HepG2 (cell line): ENCODE measurements around the gene MYO5A. TPM values are rescaled to one million over a fixed set of nuclear protein-coding genes. Genes with fewer than 3 reads are reported as not detected.

Experiments used
- ATAC-seq: fragments of 200-7000 bp; cut with Tn5 transposase; 3 replicates; pipeline ENCODE4 v1.9.1; 2020; ENCODE audit warnings: mild to moderate bottlenecking, moderate library complexity
- BruUV-seq: library from RNA; stranded (reverse); fragments of 400-500 nt; replicated peaks from 2 replicates; lab custom pipeline; 2021; lab: Mats Ljungman, UMichigan
- CTCF ChIA-PET: fragments of 300-600 bp; formaldehyde crosslinking; extraction: SDS; loops from one replicate; lab custom pipeline; 2021; ENCODE audit warnings: low total read pairs, inconsistent platforms, low intra/inter-chr PET ratio; lab: Yijun Ruan, JAX
- POLR2A ChIA-PET: fragments of 350-600 bp; sonication (Branson Sonifier 250); formaldehyde crosslinking; loops from one replicate; lab custom pipeline; 2020; ENCODE audit warnings: antibody characterized with exemption, inconsistent platforms; lab: Yijun Ruan, JAX
- DNase-seq: peaks from one replicate; pipeline ENCODE4 v3.0.0-alpha.2; 2015; ENCODE audit warnings: low spot score
- FAIRE-seq: peaks from 3 replicates; lab custom pipeline; 2011; peaks lifted over from hg19 to GRCh38; lab: Jason Lieb, UNC
- H2AFZ ChIP-seq: one replicate; pipeline ENCODE4 v1.6.1; 2011; ENCODE audit warnings: low read length, inconsistent platforms
- H3K27ac ChIP-seq: fragments of 300-600 bp; 3 replicates; pipeline ENCODE4 v1.8.0; 2011; ENCODE audit warnings: mixed run types, mild to moderate bottlenecking, mixed read lengths, low read length, inconsistent platforms; ENCODE audit not compliant: insufficient read depth; ENCODE audit errors: extremely low read length
- H3K27me3 ChIP-seq, 2 experiments: fragments of 200-600 bp in 1 of 2; 2 replicates in 1 of 2; 3 replicates in 1 of 2; pipeline versions ENCODE4 v1.6.0 to v1.8.0; 2011; ENCODE audit warnings: low read length in 2 of 2, mild to moderate bottlenecking in 2 of 2, moderate library complexity in 2 of 2, inconsistent platforms in 1 of 2; ENCODE audit not compliant: insufficient read depth in 2 of 2, control insufficient read depth in 1 of 2
- H3K36me3 ChIP-seq, 2 experiments: fragments of 200-600 bp in 1 of 2; replicated peaks in 1 of 2; 2 replicates in 1 of 2; 3 replicates in 1 of 2; pipeline versions ENCODE4 v1.5.1 to v1.8.0; 2011; ENCODE audit warnings: low read length in 2 of 2, inconsistent platforms in 1 of 2; ENCODE audit not compliant: insufficient read depth in 2 of 2, control insufficient read depth in 1 of 2
- H3K4me1 ChIP-seq: 2 replicates; pipeline ENCODE4 v1.5.1; 2012; ENCODE audit warnings: low read length, inconsistent platforms; ENCODE audit not compliant: insufficient read depth
- H3K4me2 ChIP-seq: 2 replicates; pipeline ENCODE4 v1.6.0; 2011; ENCODE audit warnings: low read depth, low read length, inconsistent platforms
- H3K4me3 ChIP-seq, 3 experiments: fragments of 200-600 bp in 1 of 3; sonication (generic), shearing (Covaris generic) in 1 of 3; replicated peaks in 1 of 3; 2 replicates each; pipeline ENCODE4 v1.5.1; 2011 to 2016; ENCODE audit warnings: low read length in 3 of 3, inconsistent platforms in 2 of 3, low read depth in 2 of 3, mild to moderate bottlenecking in 2 of 3, control low read depth in 1 of 3, mixed read lengths in 1 of 3; ENCODE audit not compliant: insufficient read depth in 1 of 3
- H3K79me2 ChIP-seq: one replicate; pipeline ENCODE4 v1.6.1; 2011; ENCODE audit warnings: low read length, inconsistent platforms; ENCODE audit not compliant: insufficient read depth
- H3K9ac ChIP-seq: 2 replicates; pipeline ENCODE4 v1.6.0; 2011; ENCODE audit warnings: mild to moderate bottlenecking, low read depth, low read length, inconsistent platforms; ENCODE audit not compliant: insufficient read depth
- H3K9me3 ChIP-seq: 2 replicates; pipeline ENCODE4 v1.5.1; 2012; ENCODE audit warnings: mild to moderate bottlenecking, low read length
- H4K20me1 ChIP-seq: 2 replicates; pipeline ENCODE4 v1.6.0; 2011; ENCODE audit warnings: inconsistent platforms, mild to moderate bottlenecking, low read length, moderate library complexity; ENCODE audit not compliant: insufficient read depth
- PRDM15 ChIP-seq: sonication (generic); formaldehyde crosslinking; IDR thresholded peaks from 2 replicates; pipeline ENCODE4 v1.4.0; 2020; ENCODE audit warnings: missing genetic modification reagents
- TARDBP ChIP-seq: sonication (generic); formaldehyde crosslinking; IDR thresholded peaks from 2 replicates; pipeline ENCODE4 v1.8.0; 2022; ENCODE audit warnings: mild to moderate bottlenecking, missing genetic modification reagents
- ZNF101 ChIP-seq: sonication (generic); formaldehyde crosslinking; IDR thresholded peaks from 2 replicates; pipeline ENCODE4 v1.4.0; 2020; ENCODE audit warnings: mild to moderate bottlenecking, low read depth, missing genetic modification reagents, borderline replicate concordance
- ZNF24 ChIP-seq: fragments of 450-650 bp; IDR thresholded peaks from 2 replicates; pipeline ENCODE4 v1.6.1; 2017; ENCODE audit warnings: antibody characterized with exemption, mild to moderate bottlenecking
- ZNF335 ChIP-seq: sonication (generic); formaldehyde crosslinking; IDR thresholded peaks from 2 replicates; pipeline ENCODE4 v1.4.0; 2020; ENCODE audit warnings: missing genetic modification reagents
- ZNF496 ChIP-seq: sonication (generic); formaldehyde crosslinking; IDR thresholded peaks from 2 replicates; pipeline ENCODE4 v1.8.1; 2023; ENCODE audit warnings: mild to moderate bottlenecking, moderate library complexity, missing genetic modification reagents; ENCODE audit not compliant: insufficient replicate concordance
- WGBS: methylation state at CpG from one replicate; pipeline ENCODE4 v1.1.6; 2017; ENCODE audit warnings: low lambda C conversion rate; 5-methylcytosine and 5-hydroxymethylcytosine counted together
- in situ Hi-C: cut with HindIII; loops from 2 replicates; pipeline ENCODE4 v1.10.0; 2017; ENCODE audit warnings: low pct_unique_long_range_greater_than_20kb; ENCODE audit not compliant: extremely low pct_ligation_motif_present
- intact Hi-C: fragments of 100-400 bp; cut with micrococcal nuclease; formaldehyde crosslinking; loops from one replicate; pipeline ENCODE4 v1.10.0; 2022; ENCODE audit not compliant: unreplicated experiment
- polyA plus RNA-seq, 8 experiments: library from polyadenylated mRNA; depleted of rRNA in 3 of 8; stranded (reverse) in 7 of 8; unstranded in 1 of 8; fragments of >200 nt; fragmentation: Illumina TruSeq in 4 of 8; extraction: Trizol in 4 of 8; gene quantifications; 2 replicates each; pipeline versions ENCODE4 v1.2.1 to v1.2.3, GENCODE V29; 2011 to 2016; ENCODE audit warnings: low read depth in 4 of 8, missing spikeins in 1 of 8, mixed read lengths in 1 of 8; ENCODE audit not compliant: insufficient read depth in 1 of 8
- total RNA-seq, 5 experiments: library from RNA; depleted of rRNA; stranded (reverse); fragments of >200 nt; fragmentation: Illumina TruSeq; extraction: Trizol; gene quantifications; 2 replicates each; pipeline ENCODE4 v1.2.3, GENCODE V29; 2016; ENCODE audit warnings: low read depth in 1 of 5

MYO5A gene
- total and polyA plus RNA-seq, 2 of the 13 experiments (the other 11 are each of a cell fraction or from before 2014, with no cell fraction given), result 2.8 to 4.8 TPM

GRCh38 chr15:52509500-52510245 lies 19.0 kb downstream of the MYO5A start:
- BruUV-seq, result no TSS peak
- Histone ChIP-seq H3K4me1 (no peaks in the 10 kb centered on the region), H3K27ac (no peak overlapping the region), H4K20me1 (no peaks in the 10 kb centered on the region), H2AFZ (no peak overlapping the region), H3K27me3 (no peaks in the 10 kb centered on the region; a peak in 1 of 5 replicates), H3K4me2 (no peak overlapping the region), H3K79me2 (no peaks in the 10 kb centered on the region), H3K9me3 (no peaks in the 10 kb centered on the region), H3K9ac (no peak overlapping the region), H3K36me3 (no peaks in the 10 kb centered on the region), H3K4me3 (no peak overlapping the region)
- DNase-seq (no peak), FAIRE-seq (no peak), ATAC-seq (no peak)
- POLR2A ChIA-PET, result no interaction called here
- intact Hi-C loops (no loop called here), in situ Hi-C loops (no loop called here)
- TF ChIP-seq PRDM15 (CRISPR knock-in tag), result no peak
- no peak for TF ChIP-seq ZNF335
- TF ChIP-seq TARDBP (CRISPR knock-in tag), result no peak
- no peak for TF ChIP-seq ZNF101 (CRISPR knock-in tag)
- TF ChIP-seq ZNF24, result no peak
- no peak for TF ChIP-seq ZNF496
- CTCF ChIA-PET, result no interaction called here
- WGBS, result 18% methylated on average over 3 of the region's 3 CpGs
